A549 (cell line): ENCODE data around the gene MARK3. TPM values are rescaled to one million over a fixed set of nuclear protein-coding genes. Genes with fewer than 3 reads are reported as not detected.

Experiments
- ATAC-seq, 2 experiments: fragments of 200-7000 bp in 1 of 2; fragments of >200 bp in 1 of 2; cut with Nextera tagmentation in 1 of 2; cut with Tn5 transposase in 1 of 2; 3 replicates each; pipeline versions ENCODE4 v1.8.0 to v1.9.1; 2018 to 2020; ENCODE audit warnings: mild to moderate bottlenecking in 1 of 2, moderate library complexity in 1 of 2
- CTCF ChIA-PET: fragments of 300-600 bp; sonication (Branson Sonifier 250); formaldehyde crosslinking; extraction: SDS; loops from one replicate; lab custom pipeline; 2021; ENCODE audit warnings: antibody characterized with exemption, inconsistent platforms; lab: Yijun Ruan, JAX
- POLR2A ChIA-PET: fragments of 350-600 bp; formaldehyde crosslinking; extraction: SDS; loops from one replicate; lab custom pipeline; 2021; ENCODE audit warnings: antibody characterized with exemption, inconsistent platforms; lab: Yijun Ruan, JAX
- DNase-seq, 2 experiments: peaks; one replicate each; pipeline versions ENCODE4 v3.0.0 to v3.0.0-alpha.2; 2011 to 2016; ENCODE audit warnings: low read depth in 1 of 2, low spot score in 1 of 2
- FAIRE-seq: peaks from 2 replicates; lab custom pipeline; 2011; peaks lifted over from hg19 to GRCh38; lab: Jason Lieb, UNC
- H3K27ac ChIP-seq, 2 experiments: fragments of >200 bp; sonication (Bioruptor Twin); formaldehyde crosslinking; 3 replicates each; pipeline ENCODE4 v1.5.1; 2016 to 2017
- H3K4me1 ChIP-seq: fragments of >200 bp; sonication (Bioruptor Twin); formaldehyde crosslinking; 3 replicates; pipeline ENCODE4 v1.6.1; 2016
- H3K4me2 ChIP-seq: fragments of >200 bp; sonication (Bioruptor Twin); formaldehyde crosslinking; 3 replicates; pipeline ENCODE4 v1.6.1; 2016
- H3K4me3 ChIP-seq: fragments of >200 bp; sonication (Bioruptor Twin); formaldehyde crosslinking; 3 replicates; pipeline ENCODE4 v1.5.1; 2016
- H3K9me3 ChIP-seq: fragments of >200 bp; sonication (Bioruptor Twin); formaldehyde crosslinking; 3 replicates; pipeline ENCODE4 v1.6.1; 2016
- CBX2 ChIP-seq: fragments of 200-600 bp; sonication (generic); IDR thresholded peaks from 2 replicates; pipeline ENCODE4 v1.6.1; 2016; ENCODE audit warnings: low read depth, mild to moderate bottlenecking, borderline replicate concordance
- CBX8 ChIP-seq: fragments of 200-600 bp; sonication (generic); IDR thresholded peaks from 2 replicates; pipeline ENCODE4 v1.6.1; 2016
- CHD2 ChIP-seq: fragments of 150-350 bp; IDR thresholded peaks from 2 replicates; pipeline ENCODE4 v1.6.1; 2014; ENCODE audit warnings: low read length; ENCODE audit not compliant: partially characterized antibody
- EHF ChIP-seq: fragments of 250-450 bp; sonication (Bioruptor Pico); IDR thresholded peaks from 2 replicates; pipeline ENCODE4 v1.5.0; 2020; ENCODE audit warnings: mild to moderate bottlenecking
- FOSB ChIP-seq: fragments of 250-450 bp; sonication (Bioruptor Pico); IDR thresholded peaks from 2 replicates; pipeline ENCODE4 v1.5.0; 2020; ENCODE audit warnings: mild to moderate bottlenecking, moderate library complexity
- FOSL2 ChIP-seq, 2 experiments: fragments of 450-650 bp in 1 of 2; fragments of >200 bp in 1 of 2; sonication (Bioruptor Twin) in 1 of 2; formaldehyde crosslinking; IDR thresholded peaks; 2 replicates each; pipeline versions ENCODE4 v1.5.0 to v1.6.1; 2016 to 2020; ENCODE audit warnings: mild to moderate bottlenecking in 1 of 2, moderate library complexity in 1 of 2
- GATA3 ChIP-seq: IDR thresholded peaks from 2 replicates; pipeline ENCODE4 v1.6.1; 2012; ENCODE audit warnings: borderline replicate concordance
- HOXA7 ChIP-seq: fragments of 250-450 bp; sonication (Bioruptor Pico); IDR thresholded peaks from 2 replicates; pipeline ENCODE4 v1.5.0; 2020; ENCODE audit warnings: mild to moderate bottlenecking, moderate library complexity
- HOXB5 ChIP-seq: fragments of 250-450 bp; sonication (Bioruptor Pico); IDR thresholded peaks from 2 replicates; pipeline ENCODE4 v1.5.0; 2020; ENCODE audit warnings: mild to moderate bottlenecking, moderate library complexity
- JUNB ChIP-seq: fragments of >200 bp; sonication (Bioruptor Twin); formaldehyde crosslinking; IDR thresholded peaks from 2 replicates; pipeline ENCODE4 v1.6.1; 2016
- MAX ChIP-seq: IDR thresholded peaks from 2 replicates; pipeline ENCODE4 v1.6.1; 2012
- MAZ ChIP-seq: fragments of 150-350 bp; IDR thresholded peaks from 2 replicates; pipeline ENCODE4 v1.6.1; 2014; ENCODE audit warnings: antibody characterized with exemption, low read depth, low read length, borderline replicate concordance
- NPAS2 ChIP-seq: fragments of 250-450 bp; sonication (Bioruptor Pico); IDR thresholded peaks from 2 replicates; pipeline ENCODE4 v1.8.0; 2022; ENCODE audit warnings: mild to moderate bottlenecking, moderate library complexity, borderline replicate concordance
- PHF8 ChIP-seq: fragments of 200-600 bp; sonication (generic); IDR thresholded peaks from 2 replicates; pipeline ENCODE4 v1.6.1; 2016; ENCODE audit warnings: low read depth, mild to moderate bottlenecking, antibody characterized with exemption, moderate library complexity, borderline replicate concordance
- POLR2A ChIP-seq: IDR thresholded peaks from 2 replicates; pipeline ENCODE4 v1.6.1; 2012; ENCODE audit warnings: mild to moderate bottlenecking, low read length
- POLR2AphosphoS2 ChIP-seq: conservative IDR thresholded peaks from 2 replicates; pipeline ENCODE4 v1.6.1; 2012; ENCODE audit warnings: low read length, improper control_type of control experiment, inconsistent platforms
- RARB ChIP-seq: fragments of 250-450 bp; sonication (Bioruptor Pico); IDR thresholded peaks from 2 replicates; pipeline ENCODE4 v1.8.0; 2021; ENCODE audit warnings: mild to moderate bottlenecking, moderate library complexity
- SMC3 ChIP-seq: fragments of >200 bp; sonication (Bioruptor Twin); formaldehyde crosslinking; IDR thresholded peaks from 3 replicates; pipeline ENCODE4 v1.6.1; 2018; ENCODE audit warnings: inconsistent platforms
- TFCP2L1 ChIP-seq: fragments of 250-450 bp; sonication (Bioruptor Pico); IDR thresholded peaks from 2 replicates; pipeline ENCODE4 v1.5.0; 2021; ENCODE audit warnings: mild to moderate bottlenecking
- TP53 ChIP-seq: fragments of 250-450 bp; sonication (Bioruptor Pico); IDR thresholded peaks from 2 replicates; pipeline ENCODE4 v1.5.0; 2021; ENCODE audit warnings: mild to moderate bottlenecking, moderate library complexity
- WGBS: methylation state at CpG from one replicate; pipeline ENCODE4 v1.1.6; 2017; ENCODE audit errors: missing lambda C conversion rate; 5-methylcytosine and 5-hydroxymethylcytosine counted together
- polyA plus RNA-seq, 4 experiments: library from polyadenylated mRNA; depleted of rRNA in 3 of 4; stranded (reverse); fragments of >200 nt; fragmentation: RNase III in 1 of 4; extraction: RNeasy Plus Mini Kit Qiagen cat#74134 plus additional on column Dnase treatment in 1 of 4; gene quantifications; 2 replicates in 3 of 4; 3 replicates in 1 of 4; pipeline ENCODE4 v1.2.3, GENCODE V29; 2011 to 2017
- TF ChIP-seq, protein P1 (sequence below): fragments of 200-600 bp; sonication (generic); IDR thresholded peaks from 2 replicates; pipeline ENCODE4 v1.6.1; 2016; ENCODE audit warnings: antibody characterized with exemption, mild to moderate bottlenecking, moderate library complexity

The MARK3 gene
- polyA plus RNA-seq, 2 of the 4 experiments (the other 2 are of a cell fraction): 59.7 to 97.6 TPM

DNA sequence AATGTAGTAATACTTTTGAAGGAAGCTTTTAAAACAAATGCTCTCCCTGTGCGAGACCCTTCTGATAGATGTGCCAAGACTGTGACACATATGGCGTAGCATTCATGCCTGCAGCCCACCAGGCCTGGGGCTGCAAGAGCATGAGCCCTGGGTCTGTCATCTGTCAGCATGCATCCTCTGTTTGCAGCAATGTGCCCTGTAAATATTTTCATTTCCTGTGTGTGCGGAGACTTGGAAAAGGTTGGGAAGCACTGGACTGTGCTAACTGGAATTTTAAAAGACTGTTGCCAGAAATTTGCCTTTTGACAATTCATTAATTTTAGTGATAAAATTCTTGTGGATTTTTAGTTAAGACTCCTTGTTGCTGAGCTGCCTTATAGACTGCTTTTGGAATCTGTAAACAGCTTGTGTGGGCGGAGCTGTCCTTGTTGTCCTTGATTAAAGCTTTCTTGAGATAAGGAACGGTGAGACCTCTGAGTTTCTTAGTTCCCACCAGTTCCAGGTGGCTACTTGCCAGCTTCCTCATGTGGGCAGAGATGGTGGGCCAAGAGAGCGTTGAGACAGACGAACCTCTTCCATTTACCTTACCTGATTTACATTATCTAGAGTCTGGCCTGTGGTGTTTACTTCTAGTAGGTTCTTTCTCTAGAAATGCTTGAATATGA, 23.4 kb downstream of the MARK3 start:
- Histone ChIP-seq H3K27ac (no peak overlapping the region), H3K4me1 (peaks cover 6% of the 10 kb centered on the region; the same call in 2 of the 3 replicates), H3K4me2 (no peak overlapping the region), H3K4me3 (no peak overlapping the region), H3K9me3 (no peaks in the 10 kb centered on the region)
- CTCF ChIA-PET: interaction anchor here (0.8 to 2.4 kb wide), 3 partner anchors 9 to 18 kb away, joined by 4 to 6 read pairs (median 5); no protein-coding TSS in a partner anchor
- DNase-seq (no peak), FAIRE-seq (no peak), ATAC-seq (no peak)
- 88% methylated on average over 7 of the region's 7 CpGs for WGBS
- POLR2A ChIA-PET: no interaction called here
- TF ChIP-seq FOSL2 (IDR thresholded peaks at IDR 0.05): no peak
- TF ChIP-seq FOSL2 (CRISPR knock-in tag; IDR thresholded peaks at IDR 0.05): no peak
- TF ChIP-seq GATA3: no peak
- no peak for TF ChIP-seq NPAS2 (CRISPR knock-in tag)
- no peak for TF ChIP-seq CBX8
- TF ChIP-seq, all 56 proteins: peak for 0

DNA sequence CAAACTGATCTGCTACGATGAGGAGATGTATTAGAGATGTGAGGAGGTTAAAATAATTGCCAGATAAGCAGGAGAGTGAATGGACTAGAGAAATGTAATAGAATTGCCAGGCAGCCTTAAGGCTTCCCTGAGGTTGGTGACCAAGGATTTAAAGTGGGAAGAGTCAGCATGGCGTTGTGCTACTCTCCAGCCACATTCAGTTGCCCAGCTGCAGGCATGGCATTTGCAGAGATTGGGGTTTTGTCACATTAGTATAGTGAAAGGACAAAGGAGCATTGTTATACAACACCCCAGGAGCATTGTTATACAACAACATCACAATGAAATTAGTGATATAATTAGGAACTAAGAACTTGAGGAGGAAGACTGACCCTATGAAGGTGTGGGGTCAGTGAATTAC, 31.7 kb downstream of the MARK3 start:
- H3K9me3 ChIP-seq: no peaks in the 10 kb centered on the region
- ATAC-seq (no peak), FAIRE-seq (no peak), DNase-seq (no peak)
- H3K27ac ChIP-seq: no peak overlapping the region
- peaks cover 18% of the 10 kb centered on the region; the same call in 2 of the 3 replicates for H3K4me1 ChIP-seq
- ChIA-PET POLR2A (no interaction called here), CTCF (interaction anchor here (0.8 to 2.5 kb wide), 9 partner anchors 9 to 312 kb away, joined by 3 to 11 read pairs (median 5); no protein-coding TSS in a partner anchor)
- WGBS: 97% methylated on average over 2 of the region's 2 CpGs
- H3K4me3 ChIP-seq: no peak overlapping the region
- TF ChIP-seq SMC3 (no peak), TFCP2L1 (CRISPR knock-in tag) (no peak), MAZ (no peak), POLR2AphosphoS2 (no peak)
- TF ChIP-seq, protein P1, sequence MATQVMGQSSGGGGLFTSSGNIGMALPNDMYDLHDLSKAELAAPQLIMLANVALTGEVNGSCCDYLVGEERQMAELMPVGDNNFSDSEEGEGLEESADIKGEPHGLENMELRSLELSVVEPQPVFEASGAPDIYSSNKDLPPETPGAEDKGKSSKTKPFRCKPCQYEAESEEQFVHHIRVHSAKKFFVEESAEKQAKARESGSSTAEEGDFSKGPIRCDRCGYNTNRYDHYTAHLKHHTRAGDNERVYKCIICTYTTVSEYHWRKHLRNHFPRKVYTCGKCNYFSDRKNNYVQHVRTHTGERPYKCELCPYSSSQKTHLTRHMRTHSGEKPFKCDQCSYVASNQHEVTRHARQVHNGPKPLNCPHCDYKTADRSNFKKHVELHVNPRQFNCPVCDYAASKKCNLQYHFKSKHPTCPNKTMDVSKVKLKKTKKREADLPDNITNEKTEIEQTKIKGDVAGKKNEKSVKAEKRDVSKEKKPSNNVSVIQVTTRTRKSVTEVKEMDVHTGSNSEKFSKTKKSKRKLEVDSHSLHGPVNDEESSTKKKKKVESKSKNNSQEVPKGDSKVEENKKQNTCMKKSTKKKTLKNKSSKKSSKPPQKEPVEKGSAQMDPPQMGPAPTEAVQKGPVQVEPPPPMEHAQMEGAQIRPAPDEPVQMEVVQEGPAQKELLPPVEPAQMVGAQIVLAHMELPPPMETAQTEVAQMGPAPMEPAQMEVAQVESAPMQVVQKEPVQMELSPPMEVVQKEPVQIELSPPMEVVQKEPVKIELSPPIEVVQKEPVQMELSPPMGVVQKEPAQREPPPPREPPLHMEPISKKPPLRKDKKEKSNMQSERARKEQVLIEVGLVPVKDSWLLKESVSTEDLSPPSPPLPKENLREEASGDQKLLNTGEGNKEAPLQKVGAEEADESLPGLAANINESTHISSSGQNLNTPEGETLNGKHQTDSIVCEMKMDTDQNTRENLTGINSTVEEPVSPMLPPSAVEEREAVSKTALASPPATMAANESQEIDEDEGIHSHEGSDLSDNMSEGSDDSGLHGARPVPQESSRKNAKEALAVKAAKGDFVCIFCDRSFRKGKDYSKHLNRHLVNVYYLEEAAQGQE: no peak
- no peak overlapping the region for H3K4me2 ChIP-seq

DNA sequence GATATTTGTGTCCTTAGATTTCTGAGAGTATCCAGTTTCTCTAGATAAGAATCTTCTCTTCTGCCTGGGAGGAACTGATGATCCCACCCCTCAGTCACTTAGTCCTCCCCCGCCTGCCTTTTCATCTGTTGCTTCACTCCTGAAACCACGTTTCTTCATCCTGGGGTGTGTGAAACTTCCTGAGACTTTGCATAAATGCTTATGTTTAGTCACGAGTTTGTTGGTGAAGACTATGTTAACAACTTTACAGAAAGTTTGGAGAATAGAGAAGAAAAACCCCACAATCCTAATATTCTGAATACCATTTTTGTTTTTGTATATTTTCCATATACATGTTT, 33.2 kb downstream of the MARK3 start:
- WGBS: 77% methylated on average over 3 of the region's 3 CpGs
- POLR2A ChIA-PET: no interaction called here
- no peak for DNase-seq
- no peak for FAIRE-seq
- Histone ChIP-seq H3K4me3 (no peak overlapping the region), H3K9me3 (no peaks in the 10 kb centered on the region), H3K4me1 (peaks cover 29% of the 10 kb centered on the region), H3K27ac (no peak overlapping the region), H3K4me2 (no peak overlapping the region)
- TF ChIP-seq RARB (no peak), EHF (no peak), JUNB (no peak), PHF8 (no peak)
- no peak for ATAC-seq
- CTCF ChIA-PET: interaction anchor here (1.3 to 1.6 kb wide), 2 partner anchors 10 to 59 kb away, joined by 3 to 5 read pairs; no protein-coding TSS in a partner anchor

- 91% methylated on average over 3 of the region's 3 CpGs for WGBS
- no peak overlapping the region for H3K27ac ChIP-seq
- FAIRE-seq (no peak), ATAC-seq (no peak)
- H3K9me3 ChIP-seq: no peaks in the 10 kb centered on the region
- no peak for TF ChIP-seq MAX
- TF ChIP-seq HOXA7: no peak
- TF ChIP-seq MAZ: no peak
- TF ChIP-seq FOSB (CRISPR knock-in tag): no peak
- no peak for TF ChIP-seq CHD2
- no peak for TF ChIP-seq GATA3
- TF ChIP-seq TP53 (CRISPR knock-in tag): no peak
- no peak for TF ChIP-seq TFCP2L1 (CRISPR knock-in tag)
- no peak for TF ChIP-seq POLR2A
- no peak for TF ChIP-seq CBX2
- no peak for TF ChIP-seq HOXB5 (CRISPR knock-in tag)
- TF ChIP-seq, all 56 proteins: peak for 0
- ChIA-PET POLR2A (no interaction called here), CTCF (no interaction called here)
- peaks cover 31% of the 10 kb centered on the region for H3K4me1 ChIP-seq
- DNase-seq: no peak
- no peak overlapping the region for H3K4me2 ChIP-seq
- H3K4me3 ChIP-seq: no peak overlapping the region
These were observed 36.3 kb downstream of the MARK3 start for GRCh38 chr14:103421556-103421955.
